Tibial nerve (tissue), 4 donors: Measurements from ENCODE around the gene EFHC2. TPM values are rescaled to one million over a fixed set of nuclear protein-coding genes. Genes with fewer than 3 reads are reported as not detected.

Experiments
- DNase-seq, 2 donors: peaks; one replicate each; pipeline ENCODE4 v3.0.0-alpha.2; 2019; ENCODE audit warnings: low spot score in 2 of 2
- H3K27ac ChIP-seq, 4 donors: fragments of 200-600 bp; sonication (generic) in 3 of 4; one replicate each; pipeline ENCODE4 v1.5.1; 2017 to 2019; ENCODE audit warnings: mild to moderate bottlenecking in 1 of 4
- H3K27me3 ChIP-seq, 2 donors: fragments of 200-600 bp; sonication (generic) in 1 of 2; one replicate each; pipeline versions ENCODE4 v1.5.1 to v1.6.0; 2017 to 2019
- H3K36me3 ChIP-seq, 3 donors: fragments of 200-600 bp; sonication (generic); one replicate each; pipeline ENCODE4 v1.5.1; 2018 to 2019
- H3K4me1 ChIP-seq, 4 donors: fragments of 200-600 bp; sonication (generic) in 3 of 4; one replicate each; pipeline ENCODE4 v1.5.1; 2017 to 2019
- H3K4me3 ChIP-seq, 4 donors: fragments of 200-600 bp; sonication (generic) in 3 of 4; one replicate each; pipeline ENCODE4 v1.5.1; 2017 to 2019; ENCODE audit warnings: mild to moderate bottlenecking in 1 of 4, moderate library complexity in 1 of 4
- H3K9me3 ChIP-seq, 4 donors: fragments of 200-600 bp; sonication (generic) in 3 of 4; one replicate each; pipeline ENCODE4 v1.5.1; 2017 to 2019
- CTCF ChIP-seq, 5 experiments: fragments of 200-600 bp in 3 of 5; fragments of 450-650 bp in 2 of 5; sonication (generic) in 3 of 5; IDR thresholded peaks; one replicate each; pipeline ENCODE4 v1.5.1; 2016 to 2019; ENCODE audit warnings: antibody characterized with exemption in 5 of 5, mild to moderate bottlenecking in 3 of 5, moderate library complexity in 2 of 5
- EP300 ChIP-seq, 2 donors: sonication (generic); formaldehyde crosslinking; IDR thresholded peaks; one replicate each; pipeline ENCODE4 v1.6.1; 2017; ENCODE audit warnings: antibody characterized with exemption in 2 of 2, mild to moderate bottlenecking in 1 of 2
- POLR2A ChIP-seq, 2 donors: fragments of 450-650 bp; IDR thresholded peaks; one replicate each; pipeline ENCODE4 v1.6.1; 2017; ENCODE audit warnings: antibody characterized with exemption in 2 of 2, mild to moderate bottlenecking in 2 of 2, moderate library complexity in 2 of 2
- WGBS, 2 donors: methylation state at CpG; one replicate each; pipeline ENCODE4 v1.1.5; 2018; 5-methylcytosine and 5-hydroxymethylcytosine counted together
- total RNA-seq, 4 donors: library from RNA; depleted of rRNA; stranded (reverse); fragments of >200 nt; gene quantifications; one replicate each; pipeline ENCODE4 v1.1.0, GENCODE V29; 2016

The EFHC2 gene
- total RNA-seq, 4 donors from 2014 or later = 2.5 to 5.2 (median 4.0) TPM

GRCh38 chrX:44349561-44349960 is 6.1 kb upstream of the EFHC2 start:
- H3K4me3 ChIP-seq = no peak overlapping the region
- H3K4me1 ChIP-seq = no peaks in the 10 kb centered on the region
- no peaks in the 10 kb centered on the region for H3K9me3 ChIP-seq
- TF ChIP-seq POLR2A (IDR thresholded peaks at IDR 0.05) (no peak), EP300 (IDR thresholded peaks at IDR 0.05) (no peak), CTCF (IDR thresholded peaks at IDR 0.05) (no peak)
- no peaks in the 10 kb centered on the region for H3K36me3 ChIP-seq
- H3K27ac ChIP-seq = no peak overlapping the region
- no peak for DNase-seq
- peaks cover 0 to 3% of the 10 kb centered on the region in 2 donors for H3K27me3 ChIP-seq
- WGBS, 2 donors = 49 to 73% methylated on average over 5 of the region's 5 CpGs

GRCh38 chrX:44344687-44345086 is 1.2 kb upstream of the EFHC2 start:
- WGBS, 2 donors = 39 to 46% methylated on average over 7 of the region's 7 CpGs

GRCh38 chrX:44344194-44344593 is 722 bp upstream of the EFHC2 start:
- Histone ChIP-seq H3K4me1 (peaks cover 0 to 3% (median 0%) of the 10 kb centered on the region in 4 donors), H3K4me3 (peak overlapping the region in 2 of 4 donors; percentile 47 to 60), H3K27ac (peak overlapping the region in 2 of 4 donors; percentile 48 to 81), H3K36me3 (no peaks in the 10 kb centered on the region), H3K9me3 (no peaks in the 10 kb centered on the region), H3K27me3 (peaks cover 0 to 5% of the 10 kb centered on the region in 2 donors)
- DNase-seq = peak in 1 of 2 donors; percentile 4
- WGBS, 2 donors = 48 to 56% methylated on average over 16 of the region's 16 CpGs
- TF ChIP-seq POLR2A (IDR thresholded peaks at IDR 0.05) (no peak), EP300 (IDR thresholded peaks at IDR 0.05) (no peak), CTCF (IDR thresholded peaks at IDR 0.05) (no peak)

More at GRCh38 chrX:44344687-44345086, 1.2 kb upstream of the EFHC2 start:
- Histone ChIP-seq H3K4me3 (peak overlapping the region in 2 of 4 donors; percentile 47 to 60), H3K36me3 (no peaks in the 10 kb centered on the region), H3K27ac (peak overlapping the region in 2 of 4 donors; percentile 48 to 59), H3K4me1 (peaks cover 0 to 3% (median 0%) of the 10 kb centered on the region in 4 donors), H3K9me3 (no peaks in the 10 kb centered on the region), H3K27me3 (peaks cover 0 to 5% of the 10 kb centered on the region in 2 donors)
- no peak for TF ChIP-seq EP300 (IDR thresholded peaks at IDR 0.05)
- no peak for TF ChIP-seq POLR2A (IDR thresholded peaks at IDR 0.05)
- no peak for TF ChIP-seq CTCF (IDR thresholded peaks at IDR 0.05)
- no peak for DNase-seq

- peak overlapping the region in 2 of 4 donors; percentile 63 to 81 for H3K27ac ChIP-seq
- H3K36me3 ChIP-seq = no peaks in the 10 kb centered on the region
- 81 to 86% methylated on average over 3 of the region's 3 CpGs for WGBS, 2 donors
- no peaks in the 10 kb centered on the region for H3K9me3 ChIP-seq
- peaks cover 0 to 3% (median 0%) of the 10 kb centered on the region in 4 donors for H3K4me1 ChIP-seq
- peak overlapping the region; percentile 17 to 60 (median 42) for H3K4me3 ChIP-seq
- peaks cover 0 to 5% of the 10 kb centered on the region in 2 donors for H3K27me3 ChIP-seq
- no peak for TF ChIP-seq CTCF (IDR thresholded peaks at IDR 0.05)
- TF ChIP-seq EP300 (IDR thresholded peaks at IDR 0.05) = no peak
- no peak for TF ChIP-seq POLR2A (IDR thresholded peaks at IDR 0.05)
- no peak for DNase-seq
Observed at GRCh38 chrX:44342866-44343265, 606 bp downstream of the EFHC2 start.

- WGBS, 2 donors = 74 to 78% methylated on average over 5 of the region's 5 CpGs
- TF ChIP-seq EP300 (IDR thresholded peaks at IDR 0.05) = no peak
- TF ChIP-seq POLR2A (IDR thresholded peaks at IDR 0.05) = no peak
- no peak for TF ChIP-seq CTCF (IDR thresholded peaks at IDR 0.05)
Observed at GRCh38 chrX:44338361-44338760, 5.1 kb downstream of the EFHC2 start.

More at GRCh38 chrX:44338361-44338760, 5.1 kb downstream of the EFHC2 start:
- Histone ChIP-seq H3K9me3 (no peaks in the 10 kb centered on the region), H3K4me1 (peaks cover 0 to 3% (median 0%) of the 10 kb centered on the region in 4 donors), H3K4me3 (no peak overlapping the region), H3K27ac (no peak overlapping the region), H3K36me3 (no peaks in the 10 kb centered on the region), H3K27me3 (peaks cover 0 to 5% of the 10 kb centered on the region in 2 donors)
- DNase-seq = no peak
